Measurements from ENCODE around the gene CD33.

Gene CD33

DNA sequence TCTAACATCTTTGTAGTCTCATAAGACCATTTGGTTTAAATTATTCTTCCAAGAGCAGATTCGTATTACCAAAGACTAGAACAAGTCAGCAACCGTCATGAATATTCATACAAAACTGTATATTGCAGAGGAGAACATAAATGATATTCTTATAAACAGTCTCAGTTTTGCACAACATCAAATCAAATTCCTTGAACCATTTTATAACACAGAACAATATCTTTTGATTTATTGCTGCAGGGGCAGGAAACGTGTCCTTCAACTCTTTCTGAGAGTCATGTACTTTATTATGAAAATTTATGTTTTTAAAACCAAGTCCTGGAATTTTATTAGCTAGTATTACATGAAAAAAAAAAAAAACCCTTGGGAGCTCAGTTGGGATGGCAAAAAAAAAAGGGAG lies 52.2 kb downstream of the CD33 start:
- no peak overlapping the region for H3K4me3 ChIP-seq (ENCODE audit: low read depth, low read length)
- TF ChIP-seq, protein P1, sequence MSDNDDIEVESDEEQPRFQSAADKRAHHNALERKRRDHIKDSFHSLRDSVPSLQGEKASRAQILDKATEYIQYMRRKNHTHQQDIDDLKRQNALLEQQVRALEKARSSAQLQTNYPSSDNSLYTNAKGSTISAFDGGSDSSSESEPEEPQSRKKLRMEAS (IDR thresholded peaks at IDR 0.05; ENCODE audit: low read depth, low read length): no peak
- TF ChIP-seq MYC (IDR thresholded peaks at IDR 0.05; ENCODE audit: low read depth, low read length): no peak
- TF ChIP-seq POLR2A (IDR thresholded peaks at IDR 0.05; ENCODE audit: extremely low read depth, insufficient read length): no peak
- TF ChIP-seq, protein P2, sequence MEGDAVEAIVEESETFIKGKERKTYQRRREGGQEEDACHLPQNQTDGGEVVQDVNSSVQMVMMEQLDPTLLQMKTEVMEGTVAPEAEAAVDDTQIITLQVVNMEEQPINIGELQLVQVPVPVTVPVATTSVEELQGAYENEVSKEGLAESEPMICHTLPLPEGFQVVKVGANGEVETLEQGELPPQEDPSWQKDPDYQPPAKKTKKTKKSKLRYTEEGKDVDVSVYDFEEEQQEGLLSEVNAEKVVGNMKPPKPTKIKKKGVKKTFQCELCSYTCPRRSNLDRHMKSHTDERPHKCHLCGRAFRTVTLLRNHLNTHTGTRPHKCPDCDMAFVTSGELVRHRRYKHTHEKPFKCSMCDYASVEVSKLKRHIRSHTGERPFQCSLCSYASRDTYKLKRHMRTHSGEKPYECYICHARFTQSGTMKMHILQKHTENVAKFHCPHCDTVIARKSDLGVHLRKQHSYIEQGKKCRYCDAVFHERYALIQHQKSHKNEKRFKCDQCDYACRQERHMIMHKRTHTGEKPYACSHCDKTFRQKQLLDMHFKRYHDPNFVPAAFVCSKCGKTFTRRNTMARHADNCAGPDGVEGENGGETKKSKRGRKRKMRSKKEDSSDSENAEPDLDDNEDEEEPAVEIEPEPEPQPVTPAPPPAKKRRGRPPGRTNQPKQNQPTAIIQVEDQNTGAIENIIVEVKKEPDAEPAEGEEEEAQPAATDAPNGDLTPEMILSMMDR (IDR thresholded peaks at IDR 0.05; ENCODE audit: low read depth, low read length): no peak
- no peak for DNase-seq (ENCODE audit: low read depth)

DNA sequence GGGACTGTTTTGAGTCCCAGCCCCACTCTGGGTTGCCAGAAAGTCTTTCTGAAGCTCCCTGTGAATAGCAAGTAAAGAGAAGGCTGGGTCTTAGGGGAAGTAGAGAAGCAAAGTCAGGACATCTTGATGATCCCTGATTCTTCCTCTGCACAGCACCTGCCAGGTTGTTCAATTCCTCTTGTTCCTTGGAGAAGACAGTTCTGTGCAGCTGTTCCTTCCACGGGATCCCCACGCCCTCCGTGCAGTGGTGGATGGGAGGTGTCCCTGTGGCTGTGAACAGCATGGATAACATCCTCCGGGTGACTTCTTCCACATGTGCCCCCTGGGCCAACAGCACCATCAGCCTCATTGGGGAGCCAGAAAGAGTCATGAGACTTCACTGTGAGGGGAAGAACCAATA lies 57.5 kb downstream of the CD33 start:
- DNase-seq (ENCODE audit: low read depth): no peak
- H3K4me3 ChIP-seq (ENCODE audit: low read depth, low read length): no peak overlapping the region
- TF ChIP-seq MYC (IDR thresholded peaks at IDR 0.05; ENCODE audit: low read depth, low read length) (no peak), POLR2A (IDR thresholded peaks at IDR 0.05; ENCODE audit: extremely low read depth, insufficient read length) (no peak)
- TF ChIP-seq, protein P2 (IDR thresholded peaks at IDR 0.05; ENCODE audit: low read depth, low read length): no peak
- TF ChIP-seq, protein P1 (IDR thresholded peaks at IDR 0.05; ENCODE audit: low read depth, low read length): no peak

DNA sequence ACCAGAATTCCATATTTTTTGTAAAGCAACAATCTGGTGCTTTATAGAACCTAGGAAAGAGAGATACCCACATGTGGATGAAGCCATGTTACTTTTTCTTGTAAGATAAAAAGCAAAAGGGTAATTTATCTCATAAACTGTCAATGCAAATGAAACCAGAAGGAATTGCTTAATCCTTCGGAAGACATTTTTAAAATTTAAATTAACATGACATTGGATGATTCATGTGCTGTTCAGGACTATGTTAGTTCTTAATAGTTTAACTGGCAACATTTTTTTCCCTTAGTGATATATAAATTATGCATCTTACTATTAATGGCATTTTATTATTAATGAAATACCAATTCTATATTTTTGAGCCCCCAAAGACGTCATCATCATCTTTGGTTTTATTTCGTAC lies 60.8 kb downstream of the CD33 start:
- no peak overlapping the region for H3K4me3 ChIP-seq (ENCODE audit: low read depth, low read length)
- DNase-seq (ENCODE audit: low read depth): no peak
- TF ChIP-seq, protein P1 (IDR thresholded peaks at IDR 0.05; ENCODE audit: low read depth, low read length): no peak
- TF ChIP-seq MYC (IDR thresholded peaks at IDR 0.05; ENCODE audit: low read depth, low read length): no peak
- no peak for TF ChIP-seq POLR2A (IDR thresholded peaks at IDR 0.05; ENCODE audit: extremely low read depth, insufficient read length)
- TF ChIP-seq, protein P2 (IDR thresholded peaks at IDR 0.05; ENCODE audit: low read depth, low read length): no peak

All from NB4 (cell line).